Measurements from ENCODE around the gene EMSY.

EMSY gene

DNA sequence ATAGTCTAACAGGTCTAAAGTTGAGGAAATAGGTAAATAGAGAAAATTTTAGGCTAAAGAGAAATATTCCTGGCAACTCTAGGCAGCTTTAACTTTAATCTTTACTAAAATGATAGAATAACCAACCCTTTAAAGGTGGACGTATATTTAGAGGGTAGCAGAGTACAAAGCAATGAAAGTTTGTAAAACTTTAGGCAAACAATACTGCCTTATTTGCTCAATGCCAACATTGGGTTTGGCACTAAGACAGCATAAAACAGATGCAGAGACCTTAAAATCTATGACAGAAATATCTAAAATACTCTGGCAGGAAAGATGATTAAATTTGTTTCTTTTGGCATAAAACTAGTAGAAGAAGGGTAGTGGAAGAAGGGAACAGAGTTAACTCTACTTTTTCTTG, 70.7 kb downstream of the EMSY start:
- no peaks in the 10 kb centered on the region for H3K9me3 ChIP-seq (ENCODE audit: control insufficient read depth in 1 of 2, low read length in 2 of 2)
- peaks cover 4 to 14% of the 10 kb centered on the region in 2 donors for H3K36me3 ChIP-seq (ENCODE audit: control insufficient read depth in 1 of 2, insufficient read depth in 2 of 2, low read length in 2 of 2)

DNA sequence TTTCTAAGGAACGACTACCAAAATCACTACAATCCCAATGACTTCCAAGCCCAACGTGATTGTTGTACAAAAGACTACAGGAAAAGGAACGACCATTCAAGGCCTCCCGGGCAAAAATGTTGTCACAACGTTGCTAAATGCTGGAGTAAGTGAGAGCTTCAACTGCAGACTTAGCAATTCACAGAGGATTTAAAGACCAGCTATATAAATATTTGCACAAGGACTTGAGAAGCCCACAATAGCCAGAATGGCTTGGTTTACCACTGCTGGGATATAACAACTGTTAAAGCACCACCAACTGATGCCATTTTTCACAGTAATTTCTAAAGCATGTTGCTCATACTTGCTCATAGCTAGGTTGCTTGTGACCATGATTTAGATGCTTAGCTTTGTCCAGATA, 78.3 kb downstream of the EMSY start:
- H3K9me3 ChIP-seq (ENCODE audit: control insufficient read depth in 1 of 2, low read length in 2 of 2): no peaks in the 10 kb centered on the region
- H3K4me3 ChIP-seq (ENCODE audit: low read depth in 1 of 2, low read length in 2 of 2): no peak overlapping the region
- no peak overlapping the region for H3K27ac ChIP-seq (ENCODE audit: low read depth, low read length)
- no peak overlapping the region for H3K9ac ChIP-seq (ENCODE audit: low read depth in 1 of 2, low read length in 2 of 2)
- no peaks in the 10 kb centered on the region for H3K27me3 ChIP-seq (ENCODE audit: control insufficient read depth in 1 of 2, insufficient read depth in 2 of 2, low read length in 2 of 2)
- H3K4me1 ChIP-seq (ENCODE audit: control insufficient read depth in 1 of 2, insufficient read depth in 2 of 2, low read length in 2 of 2): no peaks in the 10 kb centered on the region
- peaks cover 8 to 15% of the 10 kb centered on the region in 2 donors for H3K36me3 ChIP-seq (ENCODE audit: control insufficient read depth in 1 of 2, insufficient read depth in 2 of 2, low read length in 2 of 2)

More for the DNA sequence above, 70.7 kb downstream of the EMSY start:
- Histone ChIP-seq H3K27me3 (ENCODE audit: control insufficient read depth in 1 of 2, insufficient read depth in 2 of 2, low read length in 2 of 2) (no peaks in the 10 kb centered on the region), H3K4me1 (ENCODE audit: control insufficient read depth in 1 of 2, insufficient read depth in 2 of 2, low read length in 2 of 2) (no peaks in the 10 kb centered on the region), H3K9ac (ENCODE audit: low read depth in 1 of 2, low read length in 2 of 2) (no peak overlapping the region), H3K4me3 (ENCODE audit: low read depth in 1 of 2, low read length in 2 of 2) (no peak overlapping the region), H3K27ac (ENCODE audit: low read depth, low read length) (no peak overlapping the region)

DNA sequence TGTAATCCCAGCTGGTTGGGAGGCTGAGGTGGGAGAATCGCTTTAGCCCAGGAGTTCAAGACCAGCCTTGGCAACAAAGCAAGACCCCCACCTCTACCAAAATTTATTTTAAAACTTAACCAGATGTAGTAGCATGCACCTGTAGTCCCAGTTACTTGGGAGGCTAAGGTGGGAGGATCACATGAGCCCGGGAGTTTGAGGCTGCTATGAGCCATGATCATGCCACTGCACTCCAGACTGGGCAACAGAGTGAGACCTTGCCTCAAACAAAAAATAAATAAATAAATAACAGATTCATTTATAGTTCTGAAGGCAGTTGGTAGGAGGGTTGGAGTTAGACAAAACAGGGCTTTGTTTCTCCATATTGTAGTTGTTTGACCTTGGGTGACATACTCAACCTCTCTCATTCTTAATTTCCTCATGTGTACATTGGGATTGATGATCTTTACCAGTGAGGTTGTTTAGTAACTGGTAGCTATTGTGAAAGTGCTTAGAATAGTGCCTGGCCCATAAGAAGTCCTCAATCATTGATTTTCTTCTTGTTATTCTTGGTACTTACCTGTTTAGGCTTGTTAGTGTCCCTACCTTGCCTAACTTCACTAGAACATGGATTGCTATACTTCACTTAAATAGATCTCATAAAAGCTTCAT, 79.1 kb downstream of the EMSY start:
- Histone ChIP-seq H3K36me3 (ENCODE audit: control insufficient read depth in 1 of 2, insufficient read depth in 2 of 2, low read length in 2 of 2) (peaks cover 8 to 17% of the 10 kb centered on the region in 2 donors), H3K27me3 (ENCODE audit: control insufficient read depth in 1 of 2, insufficient read depth in 2 of 2, low read length in 2 of 2) (no peaks in the 10 kb centered on the region), H3K27ac (ENCODE audit: low read depth, low read length) (no peak overlapping the region), H3K4me1 (ENCODE audit: control insufficient read depth in 1 of 2, insufficient read depth in 2 of 2, low read length in 2 of 2) (no peaks in the 10 kb centered on the region), H3K9me3 (ENCODE audit: control insufficient read depth in 1 of 2, low read length in 2 of 2) (no peaks in the 10 kb centered on the region), H3K9ac (ENCODE audit: low read depth in 1 of 2, low read length in 2 of 2) (no peak overlapping the region), H3K4me3 (ENCODE audit: low read depth in 1 of 2, low read length in 2 of 2) (no peak overlapping the region)

DNA sequence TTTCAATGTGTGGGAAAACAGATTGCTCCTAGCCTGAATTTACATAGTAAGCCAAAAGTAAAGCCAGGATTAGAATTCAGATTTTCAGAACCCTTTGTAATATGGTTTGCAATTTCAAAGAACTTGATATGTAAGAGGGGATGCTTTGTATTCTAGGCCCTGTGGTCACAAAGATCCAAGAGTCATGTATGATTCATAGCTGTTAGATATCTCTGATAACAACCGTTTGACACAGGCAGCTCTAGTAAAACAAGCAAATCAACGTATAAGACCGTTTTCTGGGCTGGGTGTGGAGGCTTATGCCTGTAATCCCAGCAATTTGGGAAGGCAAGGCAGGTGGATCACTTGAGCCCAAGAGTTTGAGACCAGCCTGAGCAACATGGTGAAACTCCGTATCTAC, 79.6 kb downstream of the EMSY start:
- Histone ChIP-seq H3K27ac (ENCODE audit: low read depth, low read length) (no peak overlapping the region), H3K36me3 (ENCODE audit: control insufficient read depth in 1 of 2, insufficient read depth in 2 of 2, low read length in 2 of 2) (peaks cover 8 to 21% of the 10 kb centered on the region in 2 donors), H3K4me3 (ENCODE audit: low read depth in 1 of 2, low read length in 2 of 2) (no peak overlapping the region)

DNA sequence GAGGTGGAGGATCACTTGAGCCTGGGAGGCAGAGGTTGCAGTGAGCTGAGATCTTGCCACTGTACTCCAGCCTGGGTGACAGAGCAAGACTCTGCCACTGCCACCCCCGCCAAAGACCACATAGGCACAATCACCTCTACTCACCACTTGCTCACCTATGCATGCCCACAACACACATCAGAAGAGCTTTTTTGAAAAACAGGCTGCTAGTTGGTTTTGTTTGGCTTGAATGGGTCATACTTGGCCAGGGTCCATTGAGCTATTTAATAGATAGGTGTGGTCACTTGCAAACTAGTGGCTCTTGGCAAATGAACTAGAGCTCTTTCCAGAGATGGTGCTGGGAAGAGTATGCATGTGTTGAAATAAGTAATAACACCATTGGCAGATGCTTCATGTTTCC, 80.1 kb downstream of the EMSY start:
- H3K36me3 ChIP-seq (ENCODE audit: control insufficient read depth in 1 of 2, insufficient read depth in 2 of 2, low read length in 2 of 2): peaks cover 8 to 23% of the 10 kb centered on the region in 2 donors

More for the DNA sequence above, 79.6 kb downstream of the EMSY start:
- Histone ChIP-seq H3K4me1 (ENCODE audit: control insufficient read depth in 1 of 2, insufficient read depth in 2 of 2, low read length in 2 of 2) (no peaks in the 10 kb centered on the region), H3K27me3 (ENCODE audit: control insufficient read depth in 1 of 2, insufficient read depth in 2 of 2, low read length in 2 of 2) (no peaks in the 10 kb centered on the region), H3K9me3 (ENCODE audit: control insufficient read depth in 1 of 2, low read length in 2 of 2) (no peaks in the 10 kb centered on the region), H3K9ac (ENCODE audit: low read depth in 1 of 2, low read length in 2 of 2) (no peak overlapping the region)

DNA sequence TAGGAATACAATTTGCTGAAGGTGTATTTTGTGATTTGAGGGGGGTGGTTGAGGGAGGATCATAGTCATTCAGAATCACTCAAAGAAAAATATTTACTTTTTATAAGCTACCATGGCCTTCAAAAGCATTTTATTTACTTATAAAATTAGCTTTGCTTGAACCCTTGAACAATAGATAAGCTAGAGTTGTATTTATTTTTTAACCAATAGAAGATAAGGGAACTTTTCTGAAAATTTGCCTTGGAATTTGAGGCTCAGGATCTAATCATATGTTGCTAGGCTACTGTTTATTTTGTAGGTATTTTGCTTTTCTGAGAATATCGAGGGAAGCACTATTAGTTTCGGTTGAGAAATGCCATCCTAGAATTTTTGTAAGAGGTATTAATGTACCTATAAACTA, 82.1 kb downstream of the EMSY start:
- Histone ChIP-seq H3K9ac (ENCODE audit: low read depth in 1 of 2, low read length in 2 of 2) (no peak overlapping the region), H3K9me3 (ENCODE audit: control insufficient read depth in 1 of 2, low read length in 2 of 2) (no peaks in the 10 kb centered on the region), H3K4me3 (ENCODE audit: low read depth in 1 of 2, low read length in 2 of 2) (no peak overlapping the region), H3K36me3 (ENCODE audit: control insufficient read depth in 1 of 2, insufficient read depth in 2 of 2, low read length in 2 of 2) (peaks cover 8 to 19% of the 10 kb centered on the region in 2 donors), H3K27ac (ENCODE audit: low read depth, low read length) (no peak overlapping the region), H3K4me1 (ENCODE audit: control insufficient read depth in 1 of 2, insufficient read depth in 2 of 2, low read length in 2 of 2) (no peaks in the 10 kb centered on the region), H3K27me3 (ENCODE audit: control insufficient read depth in 1 of 2, insufficient read depth in 2 of 2, low read length in 2 of 2) (no peaks in the 10 kb centered on the region)

More for the DNA sequence above, 80.1 kb downstream of the EMSY start:
- no peaks in the 10 kb centered on the region for H3K4me1 ChIP-seq (ENCODE audit: control insufficient read depth in 1 of 2, insufficient read depth in 2 of 2, low read length in 2 of 2)
- no peaks in the 10 kb centered on the region for H3K9me3 ChIP-seq (ENCODE audit: control insufficient read depth in 1 of 2, low read length in 2 of 2)
- no peak overlapping the region for H3K4me3 ChIP-seq (ENCODE audit: low read depth in 1 of 2, low read length in 2 of 2)
- H3K27ac ChIP-seq (ENCODE audit: low read depth, low read length): no peak overlapping the region
- no peak overlapping the region for H3K9ac ChIP-seq (ENCODE audit: low read depth in 1 of 2, low read length in 2 of 2)
- no peaks in the 10 kb centered on the region for H3K27me3 ChIP-seq (ENCODE audit: control insufficient read depth in 1 of 2, insufficient read depth in 2 of 2, low read length in 2 of 2)

DNA sequence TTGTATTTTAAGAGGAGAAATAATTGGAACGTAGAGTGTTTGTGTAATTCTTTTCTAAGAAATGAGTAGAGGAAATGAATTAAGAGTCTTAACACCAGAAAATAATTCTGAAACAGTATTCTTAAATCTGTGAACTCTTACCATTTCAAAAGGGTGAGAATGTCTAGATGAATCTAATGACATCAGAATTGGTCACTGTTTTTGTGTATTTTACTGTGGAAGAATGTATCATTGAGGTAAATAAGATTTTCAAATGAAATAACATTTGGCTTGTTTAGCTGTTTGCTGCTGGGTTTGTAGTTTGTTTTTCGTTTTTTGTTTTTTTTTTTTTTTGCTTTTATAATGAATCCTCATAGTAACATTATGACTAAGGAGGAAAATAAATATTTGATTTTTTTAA, 97.6 kb downstream of the EMSY start:
- Histone ChIP-seq H3K36me3 (ENCODE audit: control insufficient read depth in 1 of 2, insufficient read depth in 2 of 2, low read length in 2 of 2) (peaks cover 22 to 64% of the 10 kb centered on the region in 2 donors), H3K27ac (ENCODE audit: low read depth, low read length) (no peak overlapping the region), H3K4me1 (ENCODE audit: control insufficient read depth in 1 of 2, insufficient read depth in 2 of 2, low read length in 2 of 2) (no peaks in the 10 kb centered on the region), H3K4me3 (ENCODE audit: low read depth in 1 of 2, low read length in 2 of 2) (no peak overlapping the region), H3K9me3 (ENCODE audit: control insufficient read depth in 1 of 2, low read length in 2 of 2) (no peaks in the 10 kb centered on the region), H3K9ac (ENCODE audit: low read depth in 1 of 2, low read length in 2 of 2) (no peak overlapping the region), H3K27me3 (ENCODE audit: control insufficient read depth in 1 of 2, insufficient read depth in 2 of 2, low read length in 2 of 2) (no peaks in the 10 kb centered on the region)

DNA sequence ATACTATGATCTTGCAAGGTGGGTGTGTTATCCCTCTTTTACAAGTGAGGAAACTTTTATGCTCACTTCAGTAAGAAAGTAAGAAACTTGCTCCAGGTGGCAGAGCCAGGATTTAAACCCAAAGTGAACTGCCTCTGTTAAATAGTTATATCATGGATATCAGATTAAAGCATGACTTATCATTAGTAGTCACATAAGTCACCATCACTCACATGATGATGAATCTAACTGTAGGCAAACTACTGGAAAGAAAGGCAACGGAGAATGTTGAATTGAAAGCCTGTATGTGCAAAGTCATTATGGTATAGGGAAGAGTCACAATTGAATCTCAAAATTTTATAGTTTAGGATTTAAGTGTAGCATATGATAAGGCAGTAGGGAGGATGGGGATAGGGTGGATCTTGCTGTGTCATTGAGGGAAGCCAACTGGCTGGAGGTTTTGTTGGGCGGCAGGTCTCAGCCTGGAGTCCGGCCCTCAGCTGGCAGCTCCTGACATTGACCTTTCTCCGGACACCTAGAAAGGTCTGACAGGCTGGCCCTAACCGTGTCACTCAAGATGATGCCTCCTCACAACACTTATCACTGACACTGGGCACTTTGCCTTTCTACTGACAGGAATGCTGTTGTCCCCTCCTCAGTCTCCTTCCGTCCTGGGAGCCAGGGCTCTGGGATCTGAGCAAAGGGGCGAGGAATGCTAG, 98.3 kb downstream of the EMSY start:
- Histone ChIP-seq H3K27me3 (ENCODE audit: control insufficient read depth in 1 of 2, insufficient read depth in 2 of 2, low read length in 2 of 2) (no peaks in the 10 kb centered on the region), H3K36me3 (ENCODE audit: control insufficient read depth in 1 of 2, insufficient read depth in 2 of 2, low read length in 2 of 2) (peaks cover 22 to 57% of the 10 kb centered on the region in 2 donors), H3K4me3 (ENCODE audit: low read depth in 1 of 2, low read length in 2 of 2) (no peak overlapping the region), H3K27ac (ENCODE audit: low read depth, low read length) (no peak overlapping the region), H3K4me1 (ENCODE audit: control insufficient read depth in 1 of 2, insufficient read depth in 2 of 2, low read length in 2 of 2) (no peaks in the 10 kb centered on the region), H3K9ac (ENCODE audit: low read depth in 1 of 2, low read length in 2 of 2) (no peak overlapping the region), H3K9me3 (ENCODE audit: control insufficient read depth in 1 of 2, low read length in 2 of 2) (no peaks in the 10 kb centered on the region)

DNA sequence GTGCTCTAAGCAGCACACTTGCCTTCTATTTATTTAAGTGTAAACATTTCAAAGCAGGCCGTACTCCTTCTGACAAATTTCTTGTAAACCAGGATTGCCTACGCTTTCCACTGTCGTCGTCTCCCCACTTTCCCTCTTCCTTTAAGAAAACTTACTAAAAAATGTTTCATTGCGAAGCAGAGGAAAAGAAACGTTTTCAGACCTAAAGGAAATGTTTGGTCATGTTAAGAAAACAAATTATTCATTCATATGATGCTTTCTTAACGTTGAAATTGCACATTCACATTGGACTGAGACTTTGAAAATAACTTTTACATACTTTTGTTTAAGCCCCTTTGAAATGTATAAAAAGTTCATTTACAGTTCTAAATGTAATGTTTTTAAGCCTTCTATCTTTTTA, 106.0 kb downstream of the EMSY start:
- Histone ChIP-seq H3K4me3 (ENCODE audit: low read depth in 1 of 2, low read length in 2 of 2) (no peak overlapping the region), H3K4me1 (ENCODE audit: control insufficient read depth in 1 of 2, insufficient read depth in 2 of 2, low read length in 2 of 2) (peaks cover 9 to 25% of the 10 kb centered on the region in 2 donors), H3K9me3 (ENCODE audit: control insufficient read depth in 1 of 2, low read length in 2 of 2) (no peaks in the 10 kb centered on the region), H3K36me3 (ENCODE audit: control insufficient read depth in 1 of 2, insufficient read depth in 2 of 2, low read length in 2 of 2) (peaks cover 7 to 18% of the 10 kb centered on the region in 2 donors), H3K27ac (ENCODE audit: low read depth, low read length) (no peak overlapping the region), H3K27me3 (ENCODE audit: control insufficient read depth in 1 of 2, insufficient read depth in 2 of 2, low read length in 2 of 2) (no peaks in the 10 kb centered on the region), H3K9ac (ENCODE audit: low read depth in 1 of 2, low read length in 2 of 2) (no peak overlapping the region)

DNA sequence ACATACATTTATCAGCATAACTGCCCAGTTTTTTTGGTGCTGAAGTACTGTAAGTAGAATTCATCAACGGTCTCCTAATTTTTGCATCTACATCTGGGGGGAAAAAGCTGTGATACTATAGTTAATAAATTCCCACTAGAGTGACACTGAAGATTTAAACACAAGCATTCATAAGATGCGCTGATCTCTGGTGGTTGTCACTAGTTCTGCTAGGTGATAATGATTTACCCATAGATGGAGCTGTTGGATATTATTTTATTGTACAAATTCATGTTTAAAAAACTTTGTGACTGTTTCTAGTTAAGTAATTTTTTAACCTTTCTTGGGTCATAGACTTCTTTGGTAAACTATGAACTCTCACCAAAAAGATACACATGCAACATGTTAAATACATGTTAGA, 106.6 kb downstream of the EMSY start:
- no peaks in the 10 kb centered on the region for H3K27me3 ChIP-seq (ENCODE audit: control insufficient read depth in 1 of 2, insufficient read depth in 2 of 2, low read length in 2 of 2)

More for the DNA sequence above, 106.6 kb downstream of the EMSY start:
- peaks cover under 1 to 13% of the 10 kb centered on the region in 2 donors for H3K36me3 ChIP-seq (ENCODE audit: control insufficient read depth in 1 of 2, insufficient read depth in 2 of 2, low read length in 2 of 2)
- no peak overlapping the region for H3K4me3 ChIP-seq (ENCODE audit: low read depth in 1 of 2, low read length in 2 of 2)
- H3K9me3 ChIP-seq (ENCODE audit: control insufficient read depth in 1 of 2, low read length in 2 of 2): no peaks in the 10 kb centered on the region
- H3K27ac ChIP-seq (ENCODE audit: low read depth, low read length): no peak overlapping the region
- no peak overlapping the region for H3K9ac ChIP-seq (ENCODE audit: low read depth in 1 of 2, low read length in 2 of 2)
- peaks cover 9 to 25% of the 10 kb centered on the region in 2 donors for H3K4me1 ChIP-seq (ENCODE audit: control insufficient read depth in 1 of 2, insufficient read depth in 2 of 2, low read length in 2 of 2)

Data from duodenal mucosa (tissue), 2 donors.